Fibroblast of mammary gland (primary cell): Measurements from ENCODE around the gene C6orf47.
"Not testable (repeated sequence)": the region's sequence is repeated elsewhere in the genome, so short reads cannot be mapped to it uniquely, and the experiment has no call there.

ENCODE experiments used
- DNase-seq: peaks from one replicate; pipeline ENCODE4 v3.0.0-alpha.2; 2010; ENCODE audit warnings: low read depth
- H3K4me3 ChIP-seq: 2 replicates; pipeline ENCODE4 v1.5.1; 2011; ENCODE audit warnings: low read depth, mild to moderate bottlenecking, low read length, moderate library complexity; ENCODE audit not compliant: control insufficient read depth
- CTCF ChIP-seq: conservative IDR thresholded peaks from 2 replicates; pipeline ENCODE4 v1.5.1; 2011; ENCODE audit warnings: low read depth, low read length, inconsistent platforms; ENCODE audit not compliant: control insufficient read depth, insufficient read depth

Gene C6orf47

DNA sequence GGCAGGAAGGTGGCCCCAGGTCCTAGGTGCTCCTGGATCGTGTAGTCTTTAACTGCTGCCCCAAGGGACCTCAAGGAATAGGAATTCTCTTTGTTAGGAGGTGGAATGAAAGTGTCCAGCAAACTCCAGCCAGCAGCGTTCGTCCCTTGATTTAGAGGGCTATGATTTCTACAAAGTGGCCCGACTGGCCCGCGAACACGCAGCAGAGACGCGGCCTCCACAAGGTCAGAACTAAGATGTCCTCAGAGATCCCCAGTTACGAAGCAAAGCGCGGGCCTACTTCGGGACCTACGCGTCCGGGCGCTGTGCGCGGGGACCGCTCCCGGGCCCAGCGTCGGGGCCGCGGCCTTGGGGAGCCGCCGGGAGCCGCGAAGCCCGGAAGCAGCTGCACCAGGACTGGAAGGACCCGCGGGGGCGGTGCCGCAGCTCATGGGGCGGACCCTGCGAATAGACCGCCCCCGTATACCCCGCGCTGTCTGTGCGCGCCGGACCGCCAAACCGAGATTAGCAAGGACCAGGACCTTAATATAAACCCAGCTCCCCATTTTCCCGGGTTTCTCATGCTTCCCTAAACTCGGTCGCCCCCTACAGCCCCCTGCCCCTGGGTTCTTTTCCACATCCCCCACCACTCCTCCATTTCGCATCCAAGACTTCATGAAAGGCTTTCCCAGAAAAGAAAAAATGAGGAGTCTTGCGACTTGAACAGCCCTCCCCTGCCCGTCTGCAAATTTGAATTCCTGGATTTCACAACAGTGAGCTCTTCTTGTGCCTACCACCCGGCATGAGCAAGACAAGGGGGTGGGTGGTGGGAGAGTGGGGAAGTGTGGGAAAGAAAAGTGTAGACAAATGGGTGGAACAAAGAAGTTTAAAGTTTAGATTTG, at the start of gene C6orf47:
Gene C6orf47, minus strand, starts transcription at position 398 of the 881 bp plus-strand sequence. CDS start 831 bp downstream, outside the sequence.
- H3K4me3 ChIP-seq = peak within 1 kb of the TSS; percentile 89
- DNase-seq = peak; percentile 73
- TF ChIP-seq CTCF = no peak

DNA sequence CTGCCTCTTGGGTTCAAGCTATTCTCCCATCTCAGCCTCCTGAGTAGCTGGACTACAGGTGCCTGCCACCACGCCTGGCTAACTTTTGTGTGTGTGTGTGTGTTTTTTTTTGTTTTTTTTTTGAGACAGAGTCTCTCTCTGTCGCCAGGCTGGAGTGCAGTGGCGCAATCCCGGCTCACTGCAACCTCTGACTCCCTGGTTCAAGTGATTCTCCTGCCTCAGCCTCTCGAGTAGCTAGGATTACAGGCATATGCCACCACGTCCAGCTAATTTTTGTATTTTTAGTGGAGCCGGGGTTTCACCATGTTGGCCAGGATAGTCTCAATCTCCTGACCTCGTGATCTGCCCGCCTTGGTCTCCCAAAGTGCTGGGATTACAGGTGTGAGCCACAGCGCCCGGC, 48.6 kb upstream of the C6orf47 start:
- H3K4me3 ChIP-seq = not testable (repeated sequence)

DNA sequence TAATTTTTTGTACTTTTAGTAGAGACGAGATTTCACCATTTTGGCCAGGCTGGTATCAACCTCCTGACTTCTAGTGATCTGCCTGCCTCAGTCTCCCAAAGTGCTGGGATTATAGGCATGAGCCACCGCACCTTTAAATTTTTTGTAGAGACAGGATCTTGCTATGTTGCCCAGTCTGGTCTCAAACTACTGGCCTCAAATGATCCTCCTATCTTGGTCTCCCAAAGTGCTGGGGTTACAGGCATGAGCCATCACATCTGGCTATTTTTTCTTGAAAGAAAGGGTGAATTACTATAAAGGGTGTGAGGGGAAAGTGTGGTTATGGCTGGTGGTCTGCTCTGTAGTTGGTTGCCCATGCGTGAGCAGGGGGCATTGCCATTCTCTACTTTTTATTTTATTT, 47.6 kb upstream of the C6orf47 start:
- no peak overlapping the region for H3K4me3 ChIP-seq
- DNase-seq = no peak
- TF ChIP-seq CTCF = no peak

More for the DNA sequence above, 48.6 kb upstream of the C6orf47 start:
- not testable (repeated sequence) for DNase-seq

DNA sequence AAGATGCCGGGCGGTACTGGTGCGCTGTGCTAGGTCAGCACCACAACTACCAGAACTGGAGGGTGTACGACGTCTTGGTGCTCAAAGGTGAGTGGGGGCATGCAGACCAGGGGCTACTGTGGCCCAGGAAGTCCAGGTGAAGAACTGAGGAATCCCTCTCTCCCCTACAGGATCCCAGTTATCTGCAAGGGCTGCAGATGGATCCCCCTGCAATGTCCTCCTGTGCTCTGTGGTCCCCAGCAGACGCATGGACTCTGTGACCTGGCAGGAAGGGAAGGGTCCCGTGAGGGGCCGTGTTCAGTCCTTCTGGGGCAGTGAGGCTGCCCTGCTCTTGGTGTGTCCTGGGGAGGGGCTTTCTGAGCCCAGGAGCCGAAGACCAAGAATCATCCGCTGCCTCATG, 47.1 kb upstream of the C6orf47 start:
- no peak overlapping the region for H3K4me3 ChIP-seq
- no peak for DNase-seq
- TF ChIP-seq CTCF = no peak

GRCh38 chr6:31706599-31706998, 46.0 kb upstream of the C6orf47 start, which contains the start of gene LY6G6F:
LY6G6F (plus strand) TSS chr6:31706866; CDS start chr6:31706907, 41 bp downstream.
- TF ChIP-seq CTCF = no peak
- no peak for DNase-seq
- no peak within 1 kb of the TSS for H3K4me3 ChIP-seq

DNA sequence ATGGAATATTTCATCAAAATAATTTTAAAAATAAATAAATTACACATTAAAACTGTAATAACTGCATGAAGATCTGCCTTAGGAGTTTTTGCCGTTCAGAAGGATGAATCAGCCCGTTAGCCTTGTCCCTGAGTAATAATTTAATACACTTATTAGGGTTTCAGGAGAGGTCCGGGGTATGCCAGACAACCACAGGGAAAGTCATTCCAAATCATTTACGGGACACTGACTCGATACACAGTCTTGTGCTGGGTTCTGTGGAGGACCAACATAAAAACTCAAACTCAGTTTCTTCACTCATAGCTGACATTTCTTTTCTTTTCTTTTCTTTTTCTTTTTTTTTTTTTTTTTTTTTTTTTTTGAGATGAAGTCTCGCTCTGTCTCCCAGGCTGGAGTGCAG, 45.4 kb upstream of the C6orf47 start:
- no peak overlapping the region for H3K4me3 ChIP-seq
- DNase-seq = no peak
- TF ChIP-seq CTCF = no peak
